MM.1S (cell line): ENCODE measurements around the gene TSPAN11.

ENCODE experiments used
- CTCF ChIP-seq: fragments of 300-600 bp; sonication (generic); IDR thresholded peaks from 2 replicates; pipeline ENCODE4 v1.5.1; 2016; ENCODE audit warnings: antibody characterized with exemption, low read length, mixed read lengths
- EZH2 ChIP-seq: fragments of 300-600 bp; sonication (generic); optimal IDR thresholded peaks from 2 replicates; pipeline ENCODE3; 2017; ENCODE audit warnings: low read depth, mild to moderate bottlenecking, antibody characterized with exemption, low read length, mixed read lengths

GRCh38 chr12:31033681-31034080 is 107.1 kb downstream of the TSPAN11 start:
- no peak for TF ChIP-seq CTCF
- no peak for TF ChIP-seq EZH2
